ENCODE measurements around the gene PLP1.

DNA sequence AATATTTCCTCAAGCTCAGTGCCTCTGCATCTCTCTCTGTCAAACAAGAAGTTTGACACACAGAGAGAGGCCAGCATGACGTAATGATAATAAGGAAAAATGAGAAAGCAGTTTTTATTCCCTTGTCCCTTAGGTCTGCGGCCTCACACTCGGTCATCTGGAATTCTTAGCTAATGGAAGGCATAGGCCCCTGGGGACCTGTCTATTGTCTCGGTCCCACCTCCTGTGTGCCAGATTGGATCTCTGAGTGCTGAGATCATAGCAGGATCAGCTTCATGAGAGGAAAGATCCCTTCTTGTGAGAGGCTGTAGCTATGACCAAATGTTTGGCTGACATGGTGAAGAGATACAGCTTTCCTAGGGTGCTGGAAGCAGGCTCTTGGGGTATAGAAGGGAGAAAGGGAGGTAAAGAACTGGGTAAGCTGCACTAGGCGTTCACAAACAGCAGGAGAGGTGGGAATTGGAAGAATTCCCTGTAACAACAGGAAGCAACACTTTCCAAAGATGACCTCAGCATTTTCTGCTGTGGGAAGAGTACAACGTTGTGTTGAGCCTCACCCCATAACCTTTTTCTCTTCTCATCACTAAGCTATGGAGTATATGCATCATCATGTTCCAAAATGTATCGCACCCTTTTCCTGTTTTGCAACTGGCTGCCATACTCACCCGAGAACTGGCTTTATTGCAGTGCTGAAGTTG lies 45.7 kb upstream of the PLP1 start:
- TF ChIP-seq POU5F1 (IDR thresholded peaks at IDR 0.05; ENCODE audit: low read depth, low read length) (no peak), BRCA1 (IDR thresholded peaks at IDR 0.05; ENCODE audit: low read depth, low read length) (no peak), PHF8 (conservative IDR thresholded peaks at IDR 0.05; ENCODE audit: low read depth, low read length) (no peak)
